Neural cell (in vitro differentiated cells): ENCODE data around the gene LDAH. TPM values are rescaled to one million over a fixed set of nuclear protein-coding genes. Genes with fewer than 3 reads are reported as not detected.

Experiments
- H2AFZ ChIP-seq: fragments of 200-600, 300-800 bp; sonication (generic), shearing (Covaris generic); 2 replicates; pipeline ENCODE4 v1.6.0; 2014; ENCODE audit warnings: low read depth, mild to moderate bottlenecking, antibody characterized with exemption, low read length, moderate library complexity
- H3F3A ChIP-seq: fragments of 200-600 bp; shearing (Covaris generic); 2 replicates; pipeline ENCODE4 v1.6.1; 2016; ENCODE audit warnings: mild to moderate bottlenecking, moderate library complexity, mixed read lengths, antibody characterized with exemption, low read length; ENCODE audit not compliant: insufficient read depth, poor library complexity, severe bottlenecking
- H3K27ac ChIP-seq: fragments of 200-600, 300-800 bp; sonication (generic), shearing (Covaris generic); 2 replicates; pipeline ENCODE4 v1.5.1; 2014; ENCODE audit warnings: mild to moderate bottlenecking, low read length, moderate library complexity
- H3K27me3 ChIP-seq: fragments of 300-800, 200-600 bp; sonication (generic), shearing (Covaris generic); 2 replicates; pipeline ENCODE4 v1.6.0; 2014; ENCODE audit warnings: mild to moderate bottlenecking, low read depth, low read length, moderate library complexity; ENCODE audit not compliant: insufficient read depth
- H3K36me3 ChIP-seq: fragments of 300-800, 200-600 bp; sonication (generic), shearing (Covaris generic); 2 replicates; pipeline ENCODE4 v1.5.1; 2014; ENCODE audit warnings: mild to moderate bottlenecking, antibody characterized with exemption, low read length, moderate library complexity; ENCODE audit not compliant: insufficient read depth
- H3K4me2 ChIP-seq: fragments of 300-800, 200-600 bp; sonication (generic), shearing (Covaris generic); 2 replicates; pipeline ENCODE4 v1.6.0; 2014; ENCODE audit warnings: mild to moderate bottlenecking, low read length
- H3K4me3 ChIP-seq: fragments of 300-800, 200-600 bp; sonication (generic), shearing (Covaris generic); 2 replicates; pipeline ENCODE4 v1.5.1; 2014; ENCODE audit warnings: mild to moderate bottlenecking, low read length, moderate library complexity
- H3K79me2 ChIP-seq: fragments of 200-600 bp; shearing (Covaris generic); replicated peaks from 2 replicates; pipeline ENCODE4 v1.6.0; 2014; ENCODE audit warnings: mild to moderate bottlenecking, low read length, moderate library complexity; ENCODE audit not compliant: insufficient read depth
- H3K9ac ChIP-seq: fragments of 300-800, 200-600 bp; sonication (generic), shearing (Covaris generic); 2 replicates; pipeline ENCODE4 v1.6.1; 2016; ENCODE audit warnings: mild to moderate bottlenecking, low read length, mixed read lengths
- H3K9me2 ChIP-seq: fragments of 200-600 bp; shearing (Covaris generic); 2 replicates; pipeline ENCODE4 v1.6.1; 2016; ENCODE audit warnings: mild to moderate bottlenecking, low read length, mixed read lengths; ENCODE audit not compliant: insufficient read depth
- H3K9me3 ChIP-seq: fragments of 200-600, 300-800 bp; sonication (generic), shearing (Covaris generic); 2 replicates; pipeline ENCODE4 v1.6.1; 2016; ENCODE audit warnings: mild to moderate bottlenecking, mixed run types, low read length, moderate library complexity, mixed read lengths
- H4K20me1 ChIP-seq: fragments of 200-600 bp; shearing (Covaris generic); 2 replicates; pipeline ENCODE4 v1.6.1; 2016; ENCODE audit warnings: mild to moderate bottlenecking, mixed run types; ENCODE audit not compliant: insufficient read depth
- EP300 ChIP-seq: fragments of 450-650 bp; conservative IDR thresholded peaks from 2 replicates; pipeline ENCODE4 v1.6.1; 2014; ENCODE audit warnings: antibody characterized with exemption, mild to moderate bottlenecking, moderate library complexity; ENCODE audit not compliant: poor library complexity, severe bottlenecking
- EZH2 ChIP-seq: fragments of 200-600, 300-800 bp; shearing (Covaris generic), sonication (generic); IDR thresholded peaks from 2 replicates; pipeline ENCODE4 v1.6.1; 2014; ENCODE audit warnings: antibody characterized with exemption, low read length, borderline replicate concordance, mild to moderate bottlenecking; ENCODE audit not compliant: insufficient read depth, poor library complexity, severe bottlenecking
- MXI1 ChIP-seq: fragments of 450-650 bp; conservative IDR thresholded peaks from 2 replicates; pipeline ENCODE4 v1.6.1; 2014; ENCODE audit warnings: antibody characterized with exemption, mild to moderate bottlenecking; ENCODE audit not compliant: poor library complexity, severe bottlenecking
- POLR2AphosphoS5 ChIP-seq: IDR thresholded peaks from 2 replicates; pipeline ENCODE4 v1.6.1; 2012
- RAD21 ChIP-seq: fragments of 450-650 bp; conservative IDR thresholded peaks from 2 replicates; pipeline ENCODE4 v1.6.1; 2014; ENCODE audit warnings: antibody characterized with exemption, mild to moderate bottlenecking, moderate library complexity
- SMC3 ChIP-seq: fragments of 450-650 bp; conservative IDR thresholded peaks from 2 replicates; pipeline ENCODE4 v1.6.1; 2014; ENCODE audit warnings: antibody characterized with exemption, mild to moderate bottlenecking, moderate library complexity; ENCODE audit not compliant: poor library complexity
- TAF1 ChIP-seq: IDR thresholded peaks from 2 replicates; pipeline ENCODE4 v1.6.1; 2012; ENCODE audit warnings: low read depth
- polyA plus RNA-seq: library from polyadenylated mRNA; depleted of rRNA; stranded (reverse); fragments of >200 nt; gene quantifications from 2 replicates; pipeline ENCODE4 v1.2.3, GENCODE V29; 2014
- TF ChIP-seq, protein P1 (sequence below): fragments of 450-650 bp; IDR thresholded peaks from 2 replicates; pipeline ENCODE4 v1.5.1; 2014; ENCODE audit warnings: antibody characterized with exemption, mild to moderate bottlenecking, moderate library complexity; ENCODE audit not compliant: poor library complexity, severe bottlenecking
- TF ChIP-seq, protein P2 (sequence below): IDR thresholded peaks from 2 replicates; pipeline ENCODE4 v1.6.1; 2012; ENCODE audit warnings: borderline replicate concordance

Gene LDAH
- polyA plus RNA-seq, 1 donor from 2014 or later = 44.1 TPM

DNA sequence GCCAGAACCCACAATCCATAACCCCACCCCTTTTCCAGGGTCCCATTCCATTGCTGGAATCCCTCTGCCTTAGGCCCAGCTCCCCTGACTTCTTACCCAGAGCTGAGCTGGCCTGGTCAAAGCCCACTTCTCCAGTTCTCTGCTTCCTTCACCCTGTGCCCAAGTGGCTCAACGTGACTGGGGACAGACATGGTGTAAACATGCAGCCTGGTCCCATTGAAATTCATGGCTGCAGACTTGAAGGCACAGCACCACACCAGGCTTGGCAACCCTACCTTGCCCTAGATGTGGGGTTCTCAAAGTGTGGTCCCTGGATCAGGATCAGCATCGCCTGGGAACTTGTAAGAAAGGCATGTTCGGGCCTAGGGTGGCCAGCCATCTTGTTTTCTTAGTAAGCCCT, 175.7 kb downstream of the LDAH start:
- H3K27ac ChIP-seq = no peak overlapping the region
- H4K20me1 ChIP-seq = no peaks in the 10 kb centered on the region

DNA sequence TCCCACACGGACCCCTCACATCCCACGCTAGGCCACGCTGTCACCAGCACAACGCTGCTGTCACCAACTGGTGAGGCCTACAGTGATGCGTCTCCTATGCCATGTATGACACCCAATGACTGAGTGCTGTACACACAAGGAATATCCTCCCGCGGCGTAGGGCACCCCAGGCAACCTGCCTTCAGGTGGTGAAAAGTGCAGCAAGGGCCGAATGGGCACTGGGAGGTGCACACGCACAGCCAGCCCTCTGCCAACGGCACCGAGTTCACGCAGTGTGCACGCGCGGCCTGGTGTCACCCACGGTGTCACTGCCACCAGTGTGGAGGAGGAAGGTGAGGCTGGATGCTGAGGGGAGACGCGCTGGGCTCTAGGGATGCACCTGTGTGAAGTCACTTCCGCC, 176.5 kb downstream of the LDAH start:
- Histone ChIP-seq H3K9me3 (no peaks in the 10 kb centered on the region), H3K79me2 (no peaks in the 10 kb centered on the region), H3K36me3 (no peaks in the 10 kb centered on the region), H3K4me3 (no peak overlapping the region), H3K27me3 (no peaks in the 10 kb centered on the region), H4K20me1 (no peaks in the 10 kb centered on the region), H2AFZ (no peak overlapping the region), H3K9ac (no peak overlapping the region), H3K27ac (no peak overlapping the region), H3F3A (no peaks in the 10 kb centered on the region), H3K9me2 (no peaks in the 10 kb centered on the region), H3K4me2 (no peak overlapping the region)
- TF ChIP-seq POLR2AphosphoS5 (no peak), EZH2 (no peak), EP300 (no peak), RAD21 (no peak), MXI1 (no peak), SMC3 (no peak), TAF1 (no peak)
- TF ChIP-seq, protein P1, sequence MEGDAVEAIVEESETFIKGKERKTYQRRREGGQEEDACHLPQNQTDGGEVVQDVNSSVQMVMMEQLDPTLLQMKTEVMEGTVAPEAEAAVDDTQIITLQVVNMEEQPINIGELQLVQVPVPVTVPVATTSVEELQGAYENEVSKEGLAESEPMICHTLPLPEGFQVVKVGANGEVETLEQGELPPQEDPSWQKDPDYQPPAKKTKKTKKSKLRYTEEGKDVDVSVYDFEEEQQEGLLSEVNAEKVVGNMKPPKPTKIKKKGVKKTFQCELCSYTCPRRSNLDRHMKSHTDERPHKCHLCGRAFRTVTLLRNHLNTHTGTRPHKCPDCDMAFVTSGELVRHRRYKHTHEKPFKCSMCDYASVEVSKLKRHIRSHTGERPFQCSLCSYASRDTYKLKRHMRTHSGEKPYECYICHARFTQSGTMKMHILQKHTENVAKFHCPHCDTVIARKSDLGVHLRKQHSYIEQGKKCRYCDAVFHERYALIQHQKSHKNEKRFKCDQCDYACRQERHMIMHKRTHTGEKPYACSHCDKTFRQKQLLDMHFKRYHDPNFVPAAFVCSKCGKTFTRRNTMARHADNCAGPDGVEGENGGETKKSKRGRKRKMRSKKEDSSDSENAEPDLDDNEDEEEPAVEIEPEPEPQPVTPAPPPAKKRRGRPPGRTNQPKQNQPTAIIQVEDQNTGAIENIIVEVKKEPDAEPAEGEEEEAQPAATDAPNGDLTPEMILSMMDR = no peak
- TF ChIP-seq, protein P2, sequence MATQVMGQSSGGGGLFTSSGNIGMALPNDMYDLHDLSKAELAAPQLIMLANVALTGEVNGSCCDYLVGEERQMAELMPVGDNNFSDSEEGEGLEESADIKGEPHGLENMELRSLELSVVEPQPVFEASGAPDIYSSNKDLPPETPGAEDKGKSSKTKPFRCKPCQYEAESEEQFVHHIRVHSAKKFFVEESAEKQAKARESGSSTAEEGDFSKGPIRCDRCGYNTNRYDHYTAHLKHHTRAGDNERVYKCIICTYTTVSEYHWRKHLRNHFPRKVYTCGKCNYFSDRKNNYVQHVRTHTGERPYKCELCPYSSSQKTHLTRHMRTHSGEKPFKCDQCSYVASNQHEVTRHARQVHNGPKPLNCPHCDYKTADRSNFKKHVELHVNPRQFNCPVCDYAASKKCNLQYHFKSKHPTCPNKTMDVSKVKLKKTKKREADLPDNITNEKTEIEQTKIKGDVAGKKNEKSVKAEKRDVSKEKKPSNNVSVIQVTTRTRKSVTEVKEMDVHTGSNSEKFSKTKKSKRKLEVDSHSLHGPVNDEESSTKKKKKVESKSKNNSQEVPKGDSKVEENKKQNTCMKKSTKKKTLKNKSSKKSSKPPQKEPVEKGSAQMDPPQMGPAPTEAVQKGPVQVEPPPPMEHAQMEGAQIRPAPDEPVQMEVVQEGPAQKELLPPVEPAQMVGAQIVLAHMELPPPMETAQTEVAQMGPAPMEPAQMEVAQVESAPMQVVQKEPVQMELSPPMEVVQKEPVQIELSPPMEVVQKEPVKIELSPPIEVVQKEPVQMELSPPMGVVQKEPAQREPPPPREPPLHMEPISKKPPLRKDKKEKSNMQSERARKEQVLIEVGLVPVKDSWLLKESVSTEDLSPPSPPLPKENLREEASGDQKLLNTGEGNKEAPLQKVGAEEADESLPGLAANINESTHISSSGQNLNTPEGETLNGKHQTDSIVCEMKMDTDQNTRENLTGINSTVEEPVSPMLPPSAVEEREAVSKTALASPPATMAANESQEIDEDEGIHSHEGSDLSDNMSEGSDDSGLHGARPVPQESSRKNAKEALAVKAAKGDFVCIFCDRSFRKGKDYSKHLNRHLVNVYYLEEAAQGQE = no peak

More for the DNA sequence above, 175.7 kb downstream of the LDAH start:
- Histone ChIP-seq H3K4me2 (no peak overlapping the region), H3K27me3 (no peaks in the 10 kb centered on the region), H3F3A (no peaks in the 10 kb centered on the region), H2AFZ (no peak overlapping the region), H3K79me2 (no peaks in the 10 kb centered on the region), H3K9ac (no peak overlapping the region), H3K9me3 (no peaks in the 10 kb centered on the region), H3K9me2 (no peaks in the 10 kb centered on the region), H3K36me3 (no peaks in the 10 kb centered on the region), H3K4me3 (no peak overlapping the region)
- TF ChIP-seq MXI1 (no peak), RAD21 (no peak), SMC3 (no peak), EZH2 (no peak), EP300 (no peak), TAF1 (no peak), POLR2AphosphoS5 (no peak)
- TF ChIP-seq, protein P1 = no peak
- TF ChIP-seq, protein P2 = no peak
